HCT116 (cell line): ENCODE results near the gene ZNF516. TPM values are rescaled to one million over a fixed set of nuclear protein-coding genes. Genes with fewer than 3 reads are reported as not detected.

Experiments used
- ATAC-seq: fragments of 200-7000 bp; cut with Tn5 transposase; 2 replicates; pipeline ENCODE4 v1.9.1; 2020; ENCODE audit warnings: mild to moderate bottlenecking, moderate library complexity
- BruUV-seq: library from RNA; stranded (reverse); fragments of 400-500 nt; replicated peaks from 2 replicates; lab custom pipeline; 2021; lab: Mats Ljungman, UMichigan
- CTCF ChIA-PET: fragments of 300-600 bp; sonication (Branson Sonifier 250); formaldehyde crosslinking; loops from one replicate; lab custom pipeline; 2021; ENCODE audit warnings: antibody characterized with exemption; lab: Charles Lee
- POLR2A ChIA-PET: fragments of 300-600, 350-600 bp; sonication (Branson Sonifier 250); formaldehyde crosslinking; loops from one replicate; lab custom pipeline; 2021; ENCODE audit warnings: antibody characterized with exemption; lab: Charles Lee
- RAD21 ChIA-PET, 2 experiments: fragments of 300-600 bp; sonication (Branson Sonifier 250); formaldehyde crosslinking; loops; one replicate each; lab custom pipeline; 2023; ENCODE audit warnings: low total read pairs in 2 of 2; ENCODE audit not compliant: uncharacterized antibody in 2 of 2, unreplicated experiment in 2 of 2, low non-redundant PET in 1 of 2; lab: Charles Lee
- DNase-seq: peaks from one replicate; pipeline ENCODE4 v3.0.0-alpha.2; 2010; ENCODE audit warnings: low read depth, low spot score
- H2AFZ ChIP-seq: fragments of 200-600 bp; shearing (Covaris generic), sonication (generic); 2 replicates; pipeline ENCODE4 v1.6.1; 2017; ENCODE audit warnings: low read depth, mixed run types, mixed read lengths, antibody characterized with exemption, low read length; ENCODE audit not compliant: poor library complexity, severe bottlenecking
- H3K27ac ChIP-seq: 2 replicates; pipeline ENCODE4 v1.5.1; 2012; ENCODE audit warnings: low read depth, low read length
- H3K27me3 ChIP-seq: fragments of 200-600 bp; sonication (generic); 2 replicates; pipeline ENCODE4 v1.6.1; 2016; ENCODE audit warnings: mixed run types, low read length, mixed read lengths; ENCODE audit not compliant: insufficient read depth
- H3K36me3 ChIP-seq, 2 experiments: fragments of 200-500 bp in 1 of 2; fragments of 200-600 bp in 1 of 2; sonication (Bioruptor generic) in 1 of 2; sonication (generic) in 1 of 2; 2 replicates each; pipeline versions ENCODE4 v1.5.1 to v1.6.1; 2014 to 2016; ENCODE audit warnings: low read length in 2 of 2, inconsistent platforms in 1 of 2, mixed read lengths in 1 of 2, mixed run types in 1 of 2; ENCODE audit not compliant: insufficient read depth in 2 of 2, control insufficient read depth in 1 of 2
- H3K4me1 ChIP-seq, 2 experiments: fragments of 200-600 bp in 1 of 2; sonication (generic) in 1 of 2; 2 replicates each; pipeline versions ENCODE4 v1.5.1 to v1.6.1; 2012 to 2017; ENCODE audit warnings: low read length in 2 of 2, inconsistent platforms in 1 of 2, mild to moderate bottlenecking in 1 of 2, mixed read lengths in 1 of 2, mixed run types in 1 of 2, moderate library complexity in 1 of 2; ENCODE audit not compliant: insufficient read depth in 2 of 2, control insufficient read depth in 1 of 2
- H3K4me2 ChIP-seq: fragments of 200-600 bp; sonication (generic); 2 replicates; pipeline ENCODE4 v1.6.1; 2017; ENCODE audit warnings: mixed run types, low read length, mixed read lengths
- H3K4me3 ChIP-seq, 2 experiments: fragments of 200-600 bp in 1 of 2; sonication (generic) in 1 of 2; replicated peaks in 1 of 2; 2 replicates each; pipeline ENCODE4 v1.5.1; 2011 to 2016; ENCODE audit warnings: low read length in 2 of 2, control low read depth in 1 of 2, low read depth in 1 of 2, mild to moderate bottlenecking in 1 of 2, mixed read lengths in 1 of 2, mixed run types in 1 of 2
- H3K79me2 ChIP-seq: fragments of 200-600 bp; sonication (generic); 2 replicates; pipeline ENCODE4 v1.6.1; 2017; ENCODE audit warnings: mild to moderate bottlenecking, mixed run types, low read length, moderate library complexity, mixed read lengths; ENCODE audit not compliant: insufficient read depth
- H3K9ac ChIP-seq: fragments of 200-600 bp; sonication (generic); 2 replicates; pipeline ENCODE4 v1.6.1; 2016; ENCODE audit warnings: low read length, mixed read lengths
- H3K9me2 ChIP-seq: fragments of 200-600 bp; sonication (generic), shearing (Covaris generic); 2 replicates; pipeline ENCODE4 v1.6.1; 2017; ENCODE audit warnings: mixed run types, mild to moderate bottlenecking, moderate library complexity; ENCODE audit not compliant: insufficient read depth
- H3K9me3 ChIP-seq, 2 experiments: fragments of 200-500 bp in 1 of 2; fragments of 200-600 bp in 1 of 2; sonication (Bioruptor generic) in 1 of 2; sonication (generic) in 1 of 2; 2 replicates each; pipeline ENCODE4 v1.6.1; 2014 to 2017; ENCODE audit warnings: low read length in 2 of 2, mixed read lengths in 2 of 2, inconsistent platforms in 1 of 2, low read depth in 1 of 2, mild to moderate bottlenecking in 1 of 2, mixed run types in 1 of 2, moderate library complexity in 1 of 2; ENCODE audit not compliant: control insufficient read depth in 1 of 2, insufficient read depth in 1 of 2
- H4K20me1 ChIP-seq: fragments of 200-600 bp; sonication (generic), shearing (Covaris generic); 2 replicates; pipeline ENCODE4 v1.6.1; 2017; ENCODE audit warnings: mixed run types, mild to moderate bottlenecking, moderate library complexity; ENCODE audit not compliant: insufficient read depth
- CBX3 ChIP-seq: IDR thresholded peaks from 2 replicates; pipeline ENCODE4 v1.6.1; 2012; ENCODE audit warnings: low read depth
- CEBPB ChIP-seq: IDR thresholded peaks from 2 replicates; pipeline ENCODE4 v1.6.1; 2012; ENCODE audit warnings: low read depth
- ELF1 ChIP-seq: IDR thresholded peaks from 2 replicates; pipeline ENCODE4 v1.6.1; 2012; ENCODE audit warnings: low read depth, borderline replicate concordance
- EZH2 ChIP-seq: fragments of 200-600 bp; sonication (generic); IDR thresholded peaks from 2 replicates; pipeline ENCODE4 v1.6.1; 2017; ENCODE audit warnings: antibody characterized with exemption, mixed run types
- MAX ChIP-seq: IDR thresholded peaks from 2 replicates; pipeline ENCODE4 v1.6.1; 2012
- POLR2A ChIP-seq: IDR thresholded peaks from 2 replicates; pipeline ENCODE4 v1.7.0; 2011; ENCODE audit warnings: borderline replicate concordance; ENCODE audit not compliant: insufficient read depth, insufficient read length; ENCODE audit errors: extremely low read depth
- RAD21 ChIP-seq: IDR thresholded peaks from 2 replicates; pipeline ENCODE4 v1.6.1; 2012; ENCODE audit warnings: low read depth, mild to moderate bottlenecking
- SRF ChIP-seq: IDR thresholded peaks from 2 replicates; pipeline ENCODE4 v1.6.1; 2012; ENCODE audit warnings: low read depth
- TCF7L2 ChIP-seq: IDR thresholded peaks from 2 replicates; pipeline ENCODE4 v1.7.0; 2011; ENCODE audit warnings: borderline replicate concordance, inconsistent platforms; ENCODE audit not compliant: insufficient read depth, insufficient read length; ENCODE audit errors: extremely low read depth
- YY1 ChIP-seq: IDR thresholded peaks from 2 replicates; pipeline ENCODE4 v1.6.1; 2011; ENCODE audit warnings: low read length, low read depth, moderate library complexity, mild to moderate bottlenecking; ENCODE audit not compliant: insufficient replicate concordance; ENCODE audit errors: extremely low read depth
- ZFX ChIP-seq: fragments of 450-650 bp; IDR thresholded peaks from 2 replicates; pipeline ENCODE4 v1.6.1; 2017
- ZNF274 ChIP-seq: fragments of 200-500 bp; sonication (Bioruptor generic); IDR thresholded peaks from 2 replicates; pipeline ENCODE4 v1.6.1; 2014; ENCODE audit warnings: mild to moderate bottlenecking, low read depth, low read length, inconsistent platforms
- intact Hi-C: fragments of 100-400 bp; cut with micrococcal nuclease; formaldehyde crosslinking; loops from 2 replicates; pipeline ENCODE4 v1.10.0; 2022
- total RNA-seq: library from RNA; stranded (reverse); gene quantifications from one replicate; pipeline ENCODE4 v1.2.1, GENCODE V29; 2021; ENCODE audit not compliant: unreplicated experiment

The ZNF516 gene
- total RNA-seq, 1 experiment from 2014 or later: 32.0 TPM

- RAD21 ChIA-PET: no interaction called here
- Histone ChIP-seq H3K36me3 (no peaks in the 10 kb centered on the region), H3K9ac (no peak overlapping the region), H2AFZ (no peak overlapping the region), H4K20me1 (no peaks in the 10 kb centered on the region), H3K79me2 (peaks cover 15% of the 10 kb centered on the region; the same call in 1 of the 2 replicates), H3K27ac (no peak overlapping the region), H3K9me3 (no peaks in the 10 kb centered on the region), H3K4me3 (no peak overlapping the region), H3K4me1 (peaks cover 0 to 9% of the 10 kb centered on the region in 2 experiments; a peak in 1 of 4 replicates), H3K4me2 (no peak overlapping the region), H3K9me2 (no peaks in the 10 kb centered on the region), H3K27me3 (no peaks in the 10 kb centered on the region)
- ATAC-seq (no peak), DNase-seq (no peak)
- intact Hi-C loops: loop anchor here (10.0 kb wide), 1 partner anchor 51 kb away; no protein-coding TSS in a partner anchor
- CTCF ChIA-PET: no interaction called here
- TF ChIP-seq ZFX (no peak), TCF7L2 (no peak), ELF1 (no peak), EZH2 (no peak), CBX3 (no peak), POLR2A (no peak), YY1 (no peak), RAD21 (no peak), ZNF274 (no peak), SRF (no peak), CEBPB (no peak)
- no TSS peak for BruUV-seq
- POLR2A ChIA-PET: no interaction called here
Measured at GRCh38 chr18:76453932-76454331, 41.1 kb downstream of the ZNF516 start.

GRCh38 chr18:76453057-76453561 is 41.9 kb downstream of the ZNF516 start:
- no peak for DNase-seq
- ChIA-PET RAD21 (no interaction called here), CTCF (no interaction called here)
- Histone ChIP-seq H3K4me1 (peaks cover 0 to 9% of the 10 kb centered on the region in 2 experiments; a peak in 1 of 4 replicates), H2AFZ (no peak overlapping the region), H3K27ac (no peak overlapping the region), H3K4me2 (no peak overlapping the region), H3K4me3 (no peak overlapping the region), H3K9me3 (no peaks in the 10 kb centered on the region)
- TF ChIP-seq YY1 (no peak), MAX (no peak), RAD21 (no peak), POLR2A (no peak)
- TF ChIP-seq, all 23 proteins: peak for 0
- no peaks in the 10 kb centered on the region for H3K36me3 ChIP-seq
- H4K20me1 ChIP-seq: no peaks in the 10 kb centered on the region
- no peak overlapping the region for H3K9ac ChIP-seq
- H3K9me2 ChIP-seq: no peaks in the 10 kb centered on the region
- POLR2A ChIA-PET: no interaction called here
- ATAC-seq: no peak
- H3K27me3 ChIP-seq: no peaks in the 10 kb centered on the region
- no TSS peak for BruUV-seq
- intact Hi-C loops: loop anchor here (10.0 kb wide), 1 partner anchor 52 kb away; no protein-coding TSS in a partner anchor
- peaks cover 15% of the 10 kb centered on the region; the same call in 1 of the 2 replicates for H3K79me2 ChIP-seq
